ENCODE data around the gene CYLD.

- TF ChIP-seq EZH2 (IDR thresholded peaks at IDR 0.05) (no peak), POLR2AphosphoS5 (IDR thresholded peaks at IDR 0.05; ENCODE audit: borderline replicate concordance, low read depth, low read length) (no peak)
These were observed 58.2 kb downstream of the CYLD start for GRCh38 chr16:50800074-50800473.
